HG03457 (cell line): Measurements from ENCODE around the gene NOTCH3.
A peak's percentile ranks its signal among the peaks of the same experiment; 100 is the strongest.

Source experiments
- ATAC-seq: cut with Tn5 transposase; IDR thresholded peaks from one replicate; pipeline ENCODE4 v1.9.1; 2021; ENCODE audit warnings: moderate number of reproducible peaks; ENCODE audit not compliant: unreplicated experiment

Gene NOTCH3

GRCh38 chr19:15125232-15126067 lies 75.3 kb downstream of the NOTCH3 start:
- ATAC-seq = peak; percentile 66

GRCh38 chr19:15124572-15125231 lies 76.1 kb downstream of the NOTCH3 start:
- ATAC-seq = no peak

GRCh38 chr19:15123900-15124299 lies 76.9 kb downstream of the NOTCH3 start:
- ATAC-seq = no peak

- ATAC-seq = no peak
These were observed 77.5 kb downstream of the NOTCH3 start for GRCh38 chr19:15123031-15123890.

- ATAC-seq = no peak
These were observed 78.3 kb downstream of the NOTCH3 start for GRCh38 chr19:15122331-15123030.

GRCh38 chr19:15120135-15121026 lies 80.4 kb downstream of the NOTCH3 start:
- ATAC-seq = no peak

- no peak for ATAC-seq
These were observed 81.9 kb downstream of the NOTCH3 start for GRCh38 chr19:15118789-15119494.

GRCh38 chr19:15118248-15118647 lies 82.5 kb downstream of the NOTCH3 start:
- no peak for ATAC-seq

GRCh38 chr19:15116856-15117255 lies 83.9 kb downstream of the NOTCH3 start:
- ATAC-seq = no peak

GRCh38 chr19:15115762-15116615 lies 84.8 kb downstream of the NOTCH3 start:
- ATAC-seq = no peak

GRCh38 chr19:15115080-15115479 lies 85.7 kb downstream of the NOTCH3 start:
- no peak for ATAC-seq

GRCh38 chr19:15114153-15114540 lies 86.6 kb downstream of the NOTCH3 start:
- ATAC-seq = no peak

GRCh38 chr19:15113245-15114152 lies 87.3 kb downstream of the NOTCH3 start:
- no peak for ATAC-seq

GRCh38 chr19:15112385-15112784 lies 88.4 kb downstream of the NOTCH3 start:
- no peak for ATAC-seq

- ATAC-seq = no peak
These were observed 89.0 kb downstream of the NOTCH3 start for GRCh38 chr19:15111758-15112157.

- no peak for ATAC-seq
These were observed 90.4 kb downstream of the NOTCH3 start for GRCh38 chr19:15110418-15110815.

- ATAC-seq = no peak
These were observed 90.9 kb downstream of the NOTCH3 start for GRCh38 chr19:15109768-15110417.
